GM23338 (cell line): Measurements from ENCODE around the gene ZFYVE28. TPM values are rescaled to one million over a fixed set of nuclear protein-coding genes. Genes with fewer than 3 reads are reported as not detected.

Experiments
- ATAC-seq: fragments of 200-7000 bp; cut with Tn5 transposase; 3 replicates; pipeline ENCODE4 v1.9.1; 2020
- DNase-seq: peaks from one replicate; pipeline ENCODE4 v3.0.0-alpha.2; 2015; ENCODE audit warnings: low spot score
- H2AFZ ChIP-seq: fragments of 200-600 bp; sonication (generic); 2 replicates; pipeline ENCODE4 v1.8.0; 2016; ENCODE audit warnings: antibody characterized with exemption, mild to moderate bottlenecking, moderate library complexity
- H3F3A ChIP-seq: fragments of 200-600 bp; sonication (generic); replicated peaks from 2 replicates; pipeline ENCODE4 v1.8.0; 2017; ENCODE audit warnings: antibody characterized with exemption, mixed run types, low read depth
- H3K27ac ChIP-seq: fragments of 200-600 bp; sonication (generic); 2 replicates; pipeline ENCODE4 v1.6.1; 2016; ENCODE audit warnings: low read depth
- H3K27me3 ChIP-seq: fragments of 200-600 bp; sonication (generic); 2 replicates; pipeline ENCODE4 v1.8.0; 2016; ENCODE audit warnings: mild to moderate bottlenecking, mixed run types, moderate library complexity; ENCODE audit not compliant: insufficient read depth
- H3K36me3 ChIP-seq: fragments of 200-600 bp; sonication (generic); 2 replicates; pipeline ENCODE4 v1.8.0; 2016; ENCODE audit warnings: mild to moderate bottlenecking; ENCODE audit not compliant: insufficient read depth
- H3K4me1 ChIP-seq: fragments of 200-600 bp; sonication (generic); 2 replicates; pipeline ENCODE4 v1.8.0; 2016; ENCODE audit warnings: mild to moderate bottlenecking, moderate library complexity; ENCODE audit not compliant: insufficient read depth
- H3K4me2 ChIP-seq: fragments of 200-600 bp; sonication (generic); 2 replicates; pipeline ENCODE4 v1.7.1; 2017; ENCODE audit warnings: mixed run types
- H3K4me3 ChIP-seq: fragments of 200-600 bp; sonication (generic); 2 replicates; pipeline ENCODE4 v1.6.1; 2016; ENCODE audit warnings: mixed run types
- H3K79me2 ChIP-seq: fragments of 200-600 bp; sonication (generic); replicated peaks from 2 replicates; pipeline ENCODE4 v1.8.0; 2017; ENCODE audit warnings: mild to moderate bottlenecking; ENCODE audit not compliant: insufficient read depth
- H3K9me2 ChIP-seq: fragments of 200-600 bp; sonication (generic); 2 replicates; pipeline ENCODE4 v1.8.0; 2017; ENCODE audit not compliant: insufficient read depth
- H4K20me1 ChIP-seq: fragments of 200-600 bp; sonication (generic); replicated peaks from 2 replicates; pipeline ENCODE4 v1.8.0; 2017; ENCODE audit warnings: mild to moderate bottlenecking; ENCODE audit not compliant: insufficient read depth
- H3K27ac Mint-ChIP-seq: 2 replicates; pipeline ENCODE4 v1.8.0; 2020; ENCODE audit warnings: inconsistent platforms, mild to moderate bottlenecking, moderate library complexity, mixed read lengths
- H3K27me3 Mint-ChIP-seq: 3 replicates; pipeline ENCODE4 v1.8.0; 2022; ENCODE audit warnings: low read depth, mild to moderate bottlenecking, moderate library complexity, mixed read lengths, inconsistent platforms; ENCODE audit not compliant: insufficient read depth, poor library complexity
- H3K36me3 Mint-ChIP-seq: 3 replicates; pipeline ENCODE4 v1.8.0; 2021; ENCODE audit warnings: low read depth, mild to moderate bottlenecking, inconsistent platforms, moderate library complexity, mixed read lengths
- H3K4me1 Mint-ChIP-seq: 3 replicates; pipeline ENCODE4 v1.8.0; 2020; ENCODE audit warnings: mild to moderate bottlenecking, inconsistent platforms, mixed read lengths
- H3K4me3 Mint-ChIP-seq: 3 replicates; pipeline ENCODE4 v1.8.0; 2021; ENCODE audit warnings: moderate library complexity, mild to moderate bottlenecking, inconsistent platforms, mixed read lengths
- H3K9me3 Mint-ChIP-seq: 3 replicates; pipeline ENCODE4 v1.8.0; 2020; ENCODE audit warnings: moderate library complexity, mild to moderate bottlenecking, inconsistent platforms, mixed read lengths
- CREB1 ChIP-seq: fragments of 250-450 bp; sonication (Bioruptor Pico); IDR thresholded peaks from 2 replicates; pipeline ENCODE4 v1.5.0; 2020; ENCODE audit warnings: low read depth, mild to moderate bottlenecking, moderate library complexity
- ETS1 ChIP-seq: IDR thresholded peaks from 2 replicates; pipeline ENCODE4 v1.6.1; 2016; ENCODE audit warnings: antibody characterized with exemption
- EZH2 ChIP-seq: fragments of 200-600 bp; sonication (generic); IDR thresholded peaks from one replicate; pipeline ENCODE4 v1.8.0; 2017; ENCODE audit warnings: antibody characterized with exemption, mild to moderate bottlenecking, low read depth; ENCODE audit not compliant: unreplicated experiment
- EZH2phosphoT487 ChIP-seq: fragments of 200-600 bp; sonication (generic); IDR thresholded peaks from one replicate; pipeline ENCODE4 v1.8.1; 2018; ENCODE audit warnings: antibody characterized with exemption; ENCODE audit not compliant: unreplicated experiment
- JUNB ChIP-seq: IDR thresholded peaks from one replicate; pipeline ENCODE4 v1.6.1; 2016; ENCODE audit warnings: antibody characterized with exemption; ENCODE audit not compliant: unreplicated experiment
- NANOG ChIP-seq: IDR thresholded peaks from 2 replicates; pipeline ENCODE4 v1.6.1; 2016; ENCODE audit warnings: antibody characterized with exemption, borderline replicate concordance
- POLR2AphosphoS5 ChIP-seq: IDR thresholded peaks from 2 replicates; pipeline ENCODE4 v1.6.1; 2016; ENCODE audit warnings: antibody characterized with exemption, low read depth
- REST ChIP-seq: IDR thresholded peaks from one replicate; pipeline ENCODE4 v1.6.1; 2018; ENCODE audit warnings: antibody characterized with exemption; ENCODE audit not compliant: unreplicated experiment
- STAT1 ChIP-seq: IDR thresholded peaks from one replicate; pipeline ENCODE4 v1.6.1; 2016; ENCODE audit warnings: antibody characterized with exemption; ENCODE audit not compliant: unreplicated experiment
- ZNF114 ChIP-seq: fragments of 250-450 bp; sonication (Bioruptor Pico); IDR thresholded peaks from 2 replicates; pipeline ENCODE4 v1.5.0; 2020; ENCODE audit warnings: mild to moderate bottlenecking, moderate library complexity
- ZNF331 ChIP-seq: fragments of 250-450 bp; sonication (Bioruptor Pico); IDR thresholded peaks from 2 replicates; pipeline ENCODE4 v1.5.0; 2020; ENCODE audit warnings: low read depth, mild to moderate bottlenecking, moderate library complexity
- ZNF462 ChIP-seq: fragments of 250-450 bp; sonication (Bioruptor Pico); IDR thresholded peaks from 2 replicates; pipeline ENCODE4 v1.5.0; 2020; ENCODE audit warnings: mild to moderate bottlenecking, moderate library complexity
- polyA plus RNA-seq: library from polyadenylated mRNA; unstranded; fragments of >200 nt; fragmentation: Nextera tagmentation; extraction: Ambion mirVana; gene quantifications from 2 replicates; pipeline ENCODE4 v1.2.1, GENCODE V29; 2016
- total RNA-seq: library from RNA; depleted of rRNA; stranded (reverse); fragments of >200 nt; shearing (Covaris generic); gene quantifications from 2 replicates; pipeline ENCODE4 v1.2.3, GENCODE V29; 2014

The ZFYVE28 gene
- total and polyA plus RNA-seq, 2 experiments from 2014 or later, result 2.6 to 4.6 TPM

GRCh38 chr4:2320746-2321145 is 97.7 kb downstream of the ZFYVE28 start (continued):
- TF ChIP-seq REST, result no peak

- Mint-ChIP-seq H3K9me3 (no peaks in the 10 kb centered on the region), H3K4me1 (peaks cover 6% of the 10 kb centered on the region), H3K36me3 (no peaks in the 10 kb centered on the region), H3K27me3 (peaks cover 6% of the 10 kb centered on the region), H3K27ac (no peak overlapping the region), H3K4me3 (no peak overlapping the region)
- H3K27ac ChIP-seq, result no peak overlapping the region
- H3K27me3 ChIP-seq, result no peaks in the 10 kb centered on the region
- no peaks in the 10 kb centered on the region for H3F3A ChIP-seq
- ATAC-seq (no peak), DNase-seq (no peak)
- peaks cover 5% of the 10 kb centered on the region; the same call in 1 of the 2 replicates for H3K4me1 ChIP-seq
- H3K79me2 ChIP-seq, result no peaks in the 10 kb centered on the region
- H3K4me3 ChIP-seq, result no peak overlapping the region
- no peak overlapping the region for H2AFZ ChIP-seq
- H4K20me1 ChIP-seq, result no peaks in the 10 kb centered on the region
- H3K9me2 ChIP-seq, result no peaks in the 10 kb centered on the region
- H3K4me2 ChIP-seq, result no peak overlapping the region
- no peaks in the 10 kb centered on the region for H3K36me3 ChIP-seq
- TF ChIP-seq REST (no peak), CREB1 (CRISPR knock-in tag) (no peak), ZNF114 (CRISPR knock-in tag) (no peak), EZH2phosphoT487 (no peak), EZH2 (no peak), NANOG (no peak), JUNB (no peak), ZNF462 (no peak), POLR2AphosphoS5 (no peak), STAT1 (no peak), ETS1 (no peak), ZNF331 (CRISPR knock-in tag) (no peak)
These were observed 98.3 kb downstream of the ZFYVE28 start for GRCh38 chr4:2320152-2320551.
